ENCODE measurements around the gene MCCD1.

The MCCD1 gene

DNA sequence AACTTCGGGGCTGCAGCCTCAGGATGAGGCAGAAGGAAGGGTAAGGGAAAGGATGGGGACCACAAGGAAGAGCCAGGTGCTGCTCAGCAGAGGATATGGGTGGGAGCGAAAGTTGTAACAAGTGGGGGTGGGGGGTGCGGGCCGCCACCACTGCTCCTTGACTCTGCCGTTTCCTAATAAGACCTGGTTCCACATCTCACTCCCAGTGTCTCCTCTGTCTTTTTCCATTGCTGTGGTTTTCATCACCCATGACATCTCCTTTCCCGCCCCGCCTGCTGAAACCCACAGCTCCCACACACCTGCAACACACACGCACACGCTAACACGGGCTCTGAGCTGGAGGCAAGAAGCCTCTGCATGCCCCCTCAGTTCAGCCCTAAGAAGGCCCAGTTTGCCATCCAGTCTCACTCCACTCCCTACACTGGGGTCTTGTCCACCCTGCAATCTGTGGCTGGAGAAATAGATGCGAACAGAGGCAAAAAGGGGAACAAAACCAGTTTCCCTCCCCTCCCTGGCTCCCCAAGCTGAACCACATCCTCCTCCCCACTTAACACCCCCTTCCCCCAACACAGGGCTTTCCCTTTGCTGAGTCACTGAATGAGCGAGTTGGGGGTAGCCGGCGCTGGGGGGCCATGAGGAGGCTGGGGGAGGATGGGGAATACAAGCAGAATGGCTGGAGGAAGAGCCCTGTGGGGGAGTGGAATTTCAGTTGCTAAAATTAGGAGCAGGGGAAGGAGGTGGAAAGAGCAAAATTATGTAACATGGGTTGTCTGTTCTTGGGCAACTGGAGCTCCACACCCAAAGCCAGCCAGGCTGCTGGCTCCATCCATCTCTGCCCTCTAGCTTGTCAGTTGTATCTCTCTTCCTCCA lies 30.1 kb downstream of the MCCD1 start:
- Histone ChIP-seq H3K9ac (ENCODE audit: low read length) (peak overlapping the region; percentile 69), H3K4me2 (ENCODE audit: low read depth, low read length, poor library complexity, severe bottlenecking) (peak overlapping the region; percentile 77), H3K27ac (ENCODE audit: low read depth, low read length) (peak overlapping the region; percentile 94), H2AFZ (ENCODE audit: low read depth, low read length, severe bottlenecking) (no peak overlapping the region), H3K9me2 (replicated peaks; ENCODE audit: insufficient read depth, low read length) (no peaks in the 10 kb centered on the region), H3K79me2 (ENCODE audit: insufficient read depth, low read length) (peaks cover 13% of the 10 kb centered on the region; the same call in 1 of the 2 replicates), H4K20me1 (ENCODE audit: low read depth, low read length) (no peaks in the 10 kb centered on the region), H3K4me3 (ENCODE audit: insufficient read depth, low read length, poor library complexity, severe bottlenecking) (peak overlapping the region; percentile 41), H3K27me3 (ENCODE audit: low read length) (no peaks in the 10 kb centered on the region), H3K36me3 (ENCODE audit: low read length) (no peaks in the 10 kb centered on the region), H3K9me3 (ENCODE audit: insufficient read depth, low read length) (no peaks in the 10 kb centered on the region), H3F3A (ENCODE audit: insufficient read depth) (peaks cover 80% of the 10 kb centered on the region)
- no peak for TF ChIP-seq EZH2phosphoT487 (conservative IDR thresholded peaks at IDR 0.05; ENCODE audit: low read length)
- TF ChIP-seq, protein P1, sequence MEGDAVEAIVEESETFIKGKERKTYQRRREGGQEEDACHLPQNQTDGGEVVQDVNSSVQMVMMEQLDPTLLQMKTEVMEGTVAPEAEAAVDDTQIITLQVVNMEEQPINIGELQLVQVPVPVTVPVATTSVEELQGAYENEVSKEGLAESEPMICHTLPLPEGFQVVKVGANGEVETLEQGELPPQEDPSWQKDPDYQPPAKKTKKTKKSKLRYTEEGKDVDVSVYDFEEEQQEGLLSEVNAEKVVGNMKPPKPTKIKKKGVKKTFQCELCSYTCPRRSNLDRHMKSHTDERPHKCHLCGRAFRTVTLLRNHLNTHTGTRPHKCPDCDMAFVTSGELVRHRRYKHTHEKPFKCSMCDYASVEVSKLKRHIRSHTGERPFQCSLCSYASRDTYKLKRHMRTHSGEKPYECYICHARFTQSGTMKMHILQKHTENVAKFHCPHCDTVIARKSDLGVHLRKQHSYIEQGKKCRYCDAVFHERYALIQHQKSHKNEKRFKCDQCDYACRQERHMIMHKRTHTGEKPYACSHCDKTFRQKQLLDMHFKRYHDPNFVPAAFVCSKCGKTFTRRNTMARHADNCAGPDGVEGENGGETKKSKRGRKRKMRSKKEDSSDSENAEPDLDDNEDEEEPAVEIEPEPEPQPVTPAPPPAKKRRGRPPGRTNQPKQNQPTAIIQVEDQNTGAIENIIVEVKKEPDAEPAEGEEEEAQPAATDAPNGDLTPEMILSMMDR (IDR thresholded peaks at IDR 0.05; ENCODE audit: insufficient read depth, low read length, poor library complexity, severe bottlenecking), result no peak

DNA sequence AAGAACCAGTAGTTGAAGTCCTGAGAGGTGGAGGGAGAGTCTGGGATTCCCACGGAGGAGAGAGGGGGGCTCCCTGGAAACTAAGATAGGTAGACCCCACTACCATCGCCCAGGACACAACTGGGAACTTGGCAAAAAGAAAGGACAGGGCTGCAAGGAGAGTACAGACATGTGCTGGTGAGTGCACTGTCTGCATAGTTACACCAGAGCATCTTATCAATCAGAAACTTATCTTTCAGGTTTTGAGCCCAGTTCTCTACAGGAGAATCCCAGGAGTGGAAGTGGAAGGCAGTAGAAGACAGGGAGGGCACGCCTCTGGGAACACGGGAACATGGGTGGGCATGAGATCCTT lies 30.8 kb downstream of the MCCD1 start:
- H3K4me3 ChIP-seq (ENCODE audit: insufficient read depth, low read length, poor library complexity, severe bottlenecking), result peak overlapping the region; percentile 41
- peak overlapping the region; percentile 77 for H3K4me2 ChIP-seq (ENCODE audit: low read depth, low read length, poor library complexity, severe bottlenecking)
- TF ChIP-seq, protein P1 (IDR thresholded peaks at IDR 0.05; ENCODE audit: insufficient read depth, low read length, poor library complexity, severe bottlenecking), result no peak
- no peak for TF ChIP-seq EZH2phosphoT487 (conservative IDR thresholded peaks at IDR 0.05; ENCODE audit: low read length)
- H3K9ac ChIP-seq (ENCODE audit: low read length), result peak overlapping the region; percentile 69
- no peaks in the 10 kb centered on the region for H3K9me3 ChIP-seq (ENCODE audit: insufficient read depth, low read length)
- H3K36me3 ChIP-seq (ENCODE audit: low read length), result no peaks in the 10 kb centered on the region
- H3K27me3 ChIP-seq (ENCODE audit: low read length), result no peaks in the 10 kb centered on the region
- no peaks in the 10 kb centered on the region for H4K20me1 ChIP-seq (ENCODE audit: low read depth, low read length)
- no peak overlapping the region for H2AFZ ChIP-seq (ENCODE audit: low read depth, low read length, severe bottlenecking)
- peaks cover 76% of the 10 kb centered on the region for H3F3A ChIP-seq (ENCODE audit: insufficient read depth)
- no peaks in the 10 kb centered on the region for H3K9me2 ChIP-seq (replicated peaks; ENCODE audit: insufficient read depth, low read length)
- H3K79me2 ChIP-seq (ENCODE audit: insufficient read depth, low read length), result peaks cover 12% of the 10 kb centered on the region; the same call in 1 of the 2 replicates
- peak overlapping the region; percentile 94 for H3K27ac ChIP-seq (ENCODE audit: low read depth, low read length)

DNA sequence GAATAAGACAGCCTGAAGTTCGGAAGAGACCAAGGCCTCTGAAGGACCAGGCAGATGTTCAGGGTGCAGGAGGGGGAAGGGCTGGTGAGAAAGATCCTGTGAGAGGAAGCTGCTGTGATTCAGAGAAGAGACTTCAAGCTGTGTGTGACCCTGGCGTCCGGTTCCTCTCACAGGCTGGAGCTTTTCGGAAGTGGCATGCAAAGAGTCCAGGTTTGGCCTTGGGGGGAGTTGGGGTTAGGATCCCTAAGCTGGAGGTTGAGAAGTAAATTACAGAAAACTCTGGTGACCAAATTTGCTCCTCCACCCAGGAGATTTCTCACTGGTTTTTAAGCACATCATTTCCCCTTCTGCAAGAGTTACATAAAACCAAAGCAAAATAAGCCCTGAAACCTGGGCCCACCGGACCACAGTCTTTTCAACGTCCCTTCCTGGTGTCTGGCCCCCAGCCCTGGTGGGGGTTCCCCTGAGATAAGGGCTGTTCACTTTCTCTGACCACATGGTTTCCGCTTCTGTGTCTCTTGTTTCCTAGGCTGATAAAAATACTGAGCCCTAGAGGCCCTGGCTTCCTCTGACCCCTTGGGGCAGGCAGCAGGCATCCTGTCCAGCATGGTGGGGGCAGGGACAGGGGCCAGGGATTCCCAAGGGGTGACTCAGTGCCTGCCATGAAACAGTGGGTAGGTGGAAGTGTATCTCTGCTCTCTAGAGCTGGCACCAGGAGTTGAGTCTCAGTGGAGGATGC lies 31.4 kb downstream of the MCCD1 start:
- Histone ChIP-seq H3K27me3 (ENCODE audit: low read length) (no peaks in the 10 kb centered on the region), H2AFZ (ENCODE audit: low read depth, low read length, severe bottlenecking) (no peak overlapping the region), H3K9ac (ENCODE audit: low read length) (peak overlapping the region; percentile 69), H3K4me3 (ENCODE audit: insufficient read depth, low read length, poor library complexity, severe bottlenecking) (peak overlapping the region; percentile 41), H3K27ac (ENCODE audit: low read depth, low read length) (peak overlapping the region; percentile 94), H3K4me2 (ENCODE audit: low read depth, low read length, poor library complexity, severe bottlenecking) (peak overlapping the region; percentile 77), H3K9me2 (replicated peaks; ENCODE audit: insufficient read depth, low read length) (no peaks in the 10 kb centered on the region), H3K79me2 (ENCODE audit: insufficient read depth, low read length) (peaks cover 8% of the 10 kb centered on the region; the same call in 1 of the 2 replicates), H3F3A (ENCODE audit: insufficient read depth) (peaks cover 73% of the 10 kb centered on the region), H3K36me3 (ENCODE audit: low read length) (no peaks in the 10 kb centered on the region), H3K9me3 (ENCODE audit: insufficient read depth, low read length) (no peaks in the 10 kb centered on the region), H4K20me1 (ENCODE audit: low read depth, low read length) (no peaks in the 10 kb centered on the region)
- no peak for TF ChIP-seq EZH2phosphoT487 (conservative IDR thresholded peaks at IDR 0.05; ENCODE audit: low read length)
- TF ChIP-seq, protein P1 (IDR thresholded peaks at IDR 0.05; ENCODE audit: insufficient read depth, low read length, poor library complexity, severe bottlenecking), result no peak

Measured in SU-DHL-6 (cell line).